HepG2 (cell line): ENCODE data around the gene STMN3. TPM values are rescaled to one million over a fixed set of nuclear protein-coding genes. Genes with fewer than 3 reads are reported as not detected.

Experiments used
- AGO2 ChIP-seq: fragments of 200-400 bp; formaldehyde crosslinking; optimal IDR thresholded peaks from 2 replicates; pipeline ENCODE3; 2017; ENCODE audit warnings: mild to moderate bottlenecking, low read depth, low read length, moderate library complexity
- FOXO1 ChIP-seq: sonication (generic); formaldehyde crosslinking; IDR thresholded peaks from 2 replicates; pipeline ENCODE4 v1.4.0; 2020; ENCODE audit warnings: missing genetic modification reagents
- MLLT10 ChIP-seq: sonication (generic); formaldehyde crosslinking; IDR thresholded peaks from 2 replicates; pipeline ENCODE4 v1.4.0; 2020; ENCODE audit warnings: missing genetic modification reagents
- MZF1 ChIP-seq: sonication (generic); formaldehyde crosslinking; IDR thresholded peaks from 2 replicates; pipeline ENCODE4 v1.8.1; 2023; ENCODE audit warnings: mild to moderate bottlenecking, missing genetic modification reagents, borderline replicate concordance
- NCOA5 ChIP-seq: sonication (generic); formaldehyde crosslinking; IDR thresholded peaks from 2 replicates; pipeline ENCODE4 v1.4.0; 2020; ENCODE audit warnings: missing genetic modification reagents
- ZFP91 ChIP-seq: sonication (generic); formaldehyde crosslinking; IDR thresholded peaks from 2 replicates; pipeline ENCODE4 v1.9.0; 2022; ENCODE audit warnings: missing genetic modification reagents, mild to moderate bottlenecking, borderline replicate concordance
- ZMYM2 ChIP-seq: sonication (generic); formaldehyde crosslinking; IDR thresholded peaks from 2 replicates; pipeline ENCODE4 v1.8.0; 2022; ENCODE audit warnings: mild to moderate bottlenecking, missing genetic modification reagents
- ZNF274 ChIP-seq: sonication (generic); formaldehyde crosslinking; IDR thresholded peaks from 2 replicates; pipeline ENCODE4 v1.5.1; 2020; ENCODE audit warnings: mild to moderate bottlenecking, missing genetic modification reagents
- ZNF510 ChIP-seq: sonication (generic); formaldehyde crosslinking; IDR thresholded peaks from 2 replicates; pipeline ENCODE4 v1.4.0; 2020; ENCODE audit warnings: low read depth, mild to moderate bottlenecking, missing genetic modification reagents
- ZNF564 ChIP-seq: sonication (generic); formaldehyde crosslinking; IDR thresholded peaks from 2 replicates; pipeline ENCODE4 v1.8.1; 2023; ENCODE audit warnings: mild to moderate bottlenecking, missing genetic modification reagents
- polyA plus RNA-seq, 8 experiments: library from polyadenylated mRNA; depleted of rRNA in 3 of 8; stranded (reverse) in 7 of 8; unstranded in 1 of 8; fragments of >200 nt; fragmentation: Illumina TruSeq in 4 of 8; extraction: Trizol in 4 of 8; gene quantifications; 2 replicates each; pipeline versions ENCODE4 v1.2.1 to v1.2.3, GENCODE V29; 2011 to 2016; ENCODE audit warnings: low read depth in 4 of 8, missing spikeins in 1 of 8, mixed read lengths in 1 of 8; ENCODE audit not compliant: insufficient read depth in 1 of 8
- total RNA-seq, 5 experiments: library from RNA; depleted of rRNA; stranded (reverse); fragments of >200 nt; fragmentation: Illumina TruSeq; extraction: Trizol; gene quantifications; 2 replicates each; pipeline ENCODE4 v1.2.3, GENCODE V29; 2016; ENCODE audit warnings: low read depth in 1 of 5
- TF ChIP-seq, protein P1 (sequence below): sonication (generic); formaldehyde crosslinking; IDR thresholded peaks from one replicate; pipeline ENCODE4 v1.5.1; 2020; ENCODE audit warnings: mild to moderate bottlenecking, missing genetic modification reagents; ENCODE audit errors: not compliant biosample characterization

Gene STMN3
- total and polyA plus RNA-seq, 2 of the 13 experiments (the other 11 are each of a cell fraction or from before 2014, with no cell fraction given) = 21.0 to 48.3 TPM

GRCh38 chr20:63691711-63692435 lies 38.6 kb upstream of the STMN3 start (continued):
- TF ChIP-seq, protein P1, sequence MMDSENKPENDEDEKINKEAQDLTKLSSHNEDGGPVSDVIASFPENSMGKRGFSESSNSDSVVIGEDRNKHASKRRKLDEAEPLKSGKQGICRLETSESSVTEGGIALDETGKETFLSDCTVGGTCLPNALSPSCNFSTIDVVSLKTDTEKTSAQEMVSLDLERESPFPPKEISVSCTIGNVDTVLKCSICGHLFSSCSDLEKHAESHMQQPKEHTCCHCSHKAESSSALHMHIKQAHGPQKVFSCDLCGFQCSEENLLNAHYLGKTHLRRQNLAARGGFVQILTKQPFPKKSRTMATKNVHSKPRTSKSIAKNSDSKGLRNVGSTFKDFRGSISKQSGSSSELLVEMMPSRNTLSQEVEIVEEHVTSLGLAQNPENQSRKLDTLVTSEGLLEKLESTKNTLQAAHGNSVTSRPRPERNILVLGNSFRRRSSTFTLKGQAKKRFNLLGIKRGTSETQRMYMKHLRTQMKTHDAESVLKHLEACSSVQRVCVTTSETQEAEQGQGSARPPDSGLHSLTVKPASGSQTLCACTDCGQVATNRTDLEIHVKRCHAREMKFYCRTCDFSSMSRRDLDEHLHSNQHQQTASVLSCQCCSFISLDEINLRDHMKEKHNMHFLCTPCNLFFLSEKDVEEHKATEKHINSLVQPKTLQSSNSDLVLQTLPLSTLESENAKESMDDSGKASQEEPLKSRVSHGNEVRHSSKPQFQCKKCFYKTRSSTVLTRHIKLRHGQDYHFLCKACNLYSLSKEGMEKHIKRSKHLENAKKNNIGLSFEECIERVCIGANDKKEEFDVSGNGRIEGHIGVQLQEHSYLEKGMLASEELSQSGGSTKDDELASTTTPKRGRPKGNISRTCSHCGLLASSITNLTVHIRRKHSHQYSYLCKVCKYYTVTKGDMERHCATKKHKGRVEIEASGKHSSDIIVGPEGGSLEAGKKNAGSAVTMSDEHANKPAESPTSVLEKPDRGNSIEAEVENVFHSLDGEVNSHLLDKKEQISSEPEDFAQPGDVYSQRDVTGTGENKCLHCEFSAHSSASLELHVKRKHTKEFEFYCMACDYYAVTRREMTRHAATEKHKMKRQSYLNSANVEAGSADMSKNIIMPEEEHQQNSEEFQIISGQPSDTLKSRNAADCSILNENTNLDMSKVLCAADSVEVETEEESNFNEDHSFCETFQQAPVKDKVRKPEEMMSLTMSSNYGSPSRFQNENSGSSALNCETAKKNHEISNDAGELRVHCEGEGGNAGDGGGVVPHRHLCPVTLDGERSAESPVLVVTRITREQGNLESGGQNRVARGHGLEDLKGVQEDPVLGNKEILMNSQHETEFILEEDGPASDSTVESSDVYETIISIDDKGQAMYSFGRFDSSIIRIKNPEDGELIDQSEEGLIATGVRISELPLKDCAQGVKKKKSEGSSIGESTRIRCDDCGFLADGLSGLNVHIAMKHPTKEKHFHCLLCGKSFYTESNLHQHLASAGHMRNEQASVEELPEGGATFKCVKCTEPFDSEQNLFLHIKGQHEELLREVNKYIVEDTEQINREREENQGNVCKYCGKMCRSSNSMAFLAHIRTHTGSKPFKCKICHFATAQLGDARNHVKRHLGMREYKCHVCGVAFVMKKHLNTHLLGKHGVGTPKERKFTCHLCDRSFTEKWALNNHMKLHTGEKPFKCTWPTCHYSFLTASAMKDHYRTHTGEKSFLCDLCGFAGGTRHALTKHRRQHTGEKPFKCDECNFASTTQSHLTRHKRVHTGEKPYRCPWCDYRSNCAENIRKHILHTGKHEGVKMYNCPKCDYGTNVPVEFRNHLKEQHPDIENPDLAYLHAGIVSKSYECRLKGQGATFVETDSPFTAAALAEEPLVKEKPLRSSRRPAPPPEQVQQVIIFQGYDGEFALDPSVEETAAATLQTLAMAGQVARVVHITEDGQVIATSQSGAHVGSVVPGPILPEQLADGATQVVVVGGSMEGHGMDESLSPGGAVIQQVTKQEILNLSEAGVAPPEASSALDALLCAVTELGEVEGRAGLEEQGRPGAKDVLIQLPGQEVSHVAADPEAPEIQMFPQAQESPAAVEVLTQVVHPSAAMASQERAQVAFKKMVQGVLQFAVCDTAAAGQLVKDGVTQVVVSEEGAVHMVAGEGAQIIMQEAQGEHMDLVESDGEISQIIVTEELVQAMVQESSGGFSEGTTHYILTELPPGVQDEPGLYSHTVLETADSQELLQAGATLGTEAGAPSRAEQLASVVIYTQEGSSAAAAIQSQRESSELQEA (CRISPR knock-in tag) = no peak
- TF ChIP-seq AGO2 = peak; percentile 37
- no peak for TF ChIP-seq NCOA5 (CRISPR knock-in tag)
- TF ChIP-seq ZNF564 (CRISPR knock-in tag) = no peak
- TF ChIP-seq MLLT10 (CRISPR knock-in tag) = no peak
- TF ChIP-seq ZNF510 (CRISPR knock-in tag) = no peak
- 0 out of 2 replicates have a peak, but pooled peaks have one; percentile 9 for TF ChIP-seq ZFP91 (CRISPR knock-in tag)
- no peak for TF ChIP-seq ZMYM2 (CRISPR knock-in tag)
- no peak for TF ChIP-seq FOXO1 (CRISPR knock-in tag)
- no peak for TF ChIP-seq MZF1 (CRISPR knock-in tag)
- TF ChIP-seq ZNF274 (CRISPR knock-in tag) = no peak
